HepG2 (cell line): ENCODE measurements around the gene PAK1IP1. TPM values are rescaled to one million over a fixed set of nuclear protein-coding genes. Genes with fewer than 3 reads are reported as not detected.

Experiments used
- ADNP ChIP-seq: sonication (generic); formaldehyde crosslinking; IDR thresholded peaks from 2 replicates; pipeline ENCODE4 v1.4.0; 2020; ENCODE audit warnings: missing genetic modification reagents
- ELF1 ChIP-seq: sonication (generic); formaldehyde crosslinking; IDR thresholded peaks from 2 replicates; pipeline ENCODE4 v1.4.0; 2020; ENCODE audit warnings: missing genetic modification reagents
- EP300 ChIP-seq, 3 experiments: sonication (generic) in 1 of 3; formaldehyde crosslinking in 1 of 3; IDR thresholded peaks; 2 replicates each; pipeline versions ENCODE4 v1.5.1 to v1.6.1; 2011 to 2020; ENCODE audit warnings: low read depth in 2 of 3, low read length in 2 of 3, borderline replicate concordance in 1 of 3, improper control_type of control experiment in 1 of 3, mild to moderate bottlenecking in 1 of 3, missing genetic modification reagents in 1 of 3, moderate library complexity in 1 of 3
- ETV6 ChIP-seq: sonication (generic); formaldehyde crosslinking; conservative IDR thresholded peaks from 2 replicates; pipeline ENCODE4 v1.4.0; 2020; ENCODE audit warnings: missing genetic modification reagents
- HNRNPH1 ChIP-seq: fragments of 200-400 bp; formaldehyde crosslinking; optimal IDR thresholded peaks from 2 replicates; pipeline ENCODE3; 2017; ENCODE audit warnings: mild to moderate bottlenecking, low read depth, low read length
- HOXD1 ChIP-seq: sonication (generic); formaldehyde crosslinking; IDR thresholded peaks from 2 replicates; pipeline ENCODE4 v1.5.0; 2020; ENCODE audit warnings: missing genetic modification reagents
- MIXL1 ChIP-seq: IDR thresholded peaks from 2 replicates; pipeline ENCODE4 v1.6.1; 2016
- SRSF4 ChIP-seq: fragments of 200-400 bp; formaldehyde crosslinking; IDR thresholded peaks from one replicate; pipeline ENCODE4 v1.6.1; 2018; ENCODE audit warnings: mild to moderate bottlenecking, low read depth, low read length, moderate library complexity; ENCODE audit not compliant: poor library complexity, severe bottlenecking
- ZNF296 ChIP-seq: sonication (generic); formaldehyde crosslinking; conservative IDR thresholded peaks from 2 replicates; pipeline ENCODE4 v1.5.0; 2020; ENCODE audit warnings: mild to moderate bottlenecking, missing genetic modification reagents
- ZNF496 ChIP-seq: sonication (generic); formaldehyde crosslinking; IDR thresholded peaks from 2 replicates; pipeline ENCODE4 v1.8.1; 2023; ENCODE audit warnings: mild to moderate bottlenecking, moderate library complexity, missing genetic modification reagents; ENCODE audit not compliant: insufficient replicate concordance
- ZNF562 ChIP-seq: sonication (generic); formaldehyde crosslinking; IDR thresholded peaks from 2 replicates; pipeline ENCODE4 v1.8.0; 2022; ENCODE audit warnings: missing genetic modification reagents, borderline replicate concordance
- ZNF703 ChIP-seq: sonication (generic); formaldehyde crosslinking; IDR thresholded peaks from 2 replicates; pipeline ENCODE4 v1.5.1; 2020; ENCODE audit warnings: missing genetic modification reagents, mild to moderate bottlenecking, moderate library complexity, borderline replicate concordance
- polyA plus RNA-seq, 8 experiments: library from polyadenylated mRNA; depleted of rRNA in 3 of 8; stranded (reverse) in 7 of 8; unstranded in 1 of 8; fragments of >200 nt; fragmentation: Illumina TruSeq in 4 of 8; extraction: Trizol in 4 of 8; gene quantifications; 2 replicates each; pipeline versions ENCODE4 v1.2.1 to v1.2.3, GENCODE V29; 2011 to 2016; ENCODE audit warnings: low read depth in 4 of 8, missing spikeins in 1 of 8, mixed read lengths in 1 of 8; ENCODE audit not compliant: insufficient read depth in 1 of 8
- total RNA-seq, 5 experiments: library from RNA; depleted of rRNA; stranded (reverse); fragments of >200 nt; fragmentation: Illumina TruSeq; extraction: Trizol; gene quantifications; 2 replicates each; pipeline ENCODE4 v1.2.3, GENCODE V29; 2016; ENCODE audit warnings: low read depth in 1 of 5
- TF ChIP-seq, protein P1 (sequence below), 2 experiments: sonication (generic) in 1 of 2; formaldehyde crosslinking in 1 of 2; IDR thresholded peaks; 2 replicates each; pipeline versions ENCODE4 v1.5.1 to v1.6.1; 2011 to 2020; ENCODE audit warnings: borderline replicate concordance in 1 of 2, low read depth in 1 of 2, low read length in 1 of 2, mild to moderate bottlenecking in 1 of 2, missing genetic modification reagents in 1 of 2, moderate library complexity in 1 of 2
- TF ChIP-seq, protein P2 (sequence below): sonication (generic); formaldehyde crosslinking; IDR thresholded peaks from 2 replicates; pipeline ENCODE4 v1.4.0; 2020; ENCODE audit warnings: missing genetic modification reagents
- TF ChIP-seq, protein P3 (sequence below): sonication (generic); formaldehyde crosslinking; IDR thresholded peaks from 2 replicates; pipeline ENCODE4 v1.8.0; 2022; ENCODE audit warnings: low read depth, missing genetic modification reagents
- TF ChIP-seq, protein P4 (sequence below): sonication (generic); formaldehyde crosslinking; IDR thresholded peaks from 2 replicates; pipeline ENCODE4 v1.5.0; 2020; ENCODE audit warnings: mild to moderate bottlenecking, missing genetic modification reagents, borderline replicate concordance
- TF ChIP-seq, protein P5 (sequence below): sonication (generic); formaldehyde crosslinking; IDR thresholded peaks from 2 replicates; pipeline ENCODE4 v1.4.0; 2020; ENCODE audit warnings: mild to moderate bottlenecking, missing genetic modification reagents

PAK1IP1 gene
- total and polyA plus RNA-seq, 2 of the 13 experiments (the other 11 are each of a cell fraction or from before 2014, with no cell fraction given) = 23.4 to 66.2 TPM

DNA sequence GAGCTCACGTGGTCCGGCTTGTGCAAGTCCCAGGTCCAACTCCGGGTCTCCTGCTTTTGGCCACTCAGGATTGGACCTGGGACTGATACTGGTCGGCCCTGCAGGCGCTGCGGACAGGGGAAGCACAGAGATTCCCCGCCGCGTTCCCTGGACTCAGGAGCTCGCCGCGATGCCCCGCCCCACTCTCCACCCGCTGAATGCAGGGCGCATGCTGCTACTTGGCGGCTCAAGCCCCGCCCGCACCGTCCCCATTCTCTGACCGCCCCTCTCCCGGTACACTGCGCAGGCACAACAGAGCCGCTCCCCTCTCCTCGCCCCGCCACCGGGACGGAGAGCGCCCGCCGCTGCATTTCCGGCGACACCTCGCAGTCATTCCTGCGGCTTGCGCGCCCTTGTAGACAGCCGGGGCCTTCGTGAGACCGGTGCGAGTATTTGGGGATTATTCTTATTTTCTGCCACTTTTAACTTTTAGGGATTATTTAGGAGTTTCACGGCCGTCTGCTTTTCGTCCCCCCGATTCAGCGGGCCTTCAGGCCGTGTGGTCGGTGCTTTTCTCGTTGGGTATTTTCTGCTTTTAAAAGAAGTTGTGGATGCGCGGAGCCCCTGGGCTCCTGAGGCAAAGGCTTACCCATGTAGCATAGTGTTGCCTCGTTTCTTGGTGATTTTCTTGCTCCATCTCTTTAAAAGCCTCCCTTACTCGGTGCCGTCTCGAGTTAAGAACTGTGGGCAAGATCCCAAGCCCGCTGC lies 28.2 kb downstream of the PAK1IP1 start, which contains the start of gene TMEM14C (continued):
- TF ChIP-seq, protein P1, sequence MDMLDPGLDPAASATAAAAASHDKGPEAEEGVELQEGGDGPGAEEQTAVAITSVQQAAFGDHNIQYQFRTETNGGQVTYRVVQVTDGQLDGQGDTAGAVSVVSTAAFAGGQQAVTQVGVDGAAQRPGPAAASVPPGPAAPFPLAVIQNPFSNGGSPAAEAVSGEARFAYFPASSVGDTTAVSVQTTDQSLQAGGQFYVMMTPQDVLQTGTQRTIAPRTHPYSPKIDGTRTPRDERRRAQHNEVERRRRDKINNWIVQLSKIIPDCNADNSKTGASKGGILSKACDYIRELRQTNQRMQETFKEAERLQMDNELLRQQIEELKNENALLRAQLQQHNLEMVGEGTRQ (IDR thresholded peaks at IDR 0.05; ENCODE audit: low read depth, low read length) = peak; percentile 88
- TF ChIP-seq, protein P1 (CRISPR knock-in tag; IDR thresholded peaks at IDR 0.05; ENCODE audit: borderline replicate concordance) = peak; percentile 96
- TF ChIP-seq, protein P2, sequence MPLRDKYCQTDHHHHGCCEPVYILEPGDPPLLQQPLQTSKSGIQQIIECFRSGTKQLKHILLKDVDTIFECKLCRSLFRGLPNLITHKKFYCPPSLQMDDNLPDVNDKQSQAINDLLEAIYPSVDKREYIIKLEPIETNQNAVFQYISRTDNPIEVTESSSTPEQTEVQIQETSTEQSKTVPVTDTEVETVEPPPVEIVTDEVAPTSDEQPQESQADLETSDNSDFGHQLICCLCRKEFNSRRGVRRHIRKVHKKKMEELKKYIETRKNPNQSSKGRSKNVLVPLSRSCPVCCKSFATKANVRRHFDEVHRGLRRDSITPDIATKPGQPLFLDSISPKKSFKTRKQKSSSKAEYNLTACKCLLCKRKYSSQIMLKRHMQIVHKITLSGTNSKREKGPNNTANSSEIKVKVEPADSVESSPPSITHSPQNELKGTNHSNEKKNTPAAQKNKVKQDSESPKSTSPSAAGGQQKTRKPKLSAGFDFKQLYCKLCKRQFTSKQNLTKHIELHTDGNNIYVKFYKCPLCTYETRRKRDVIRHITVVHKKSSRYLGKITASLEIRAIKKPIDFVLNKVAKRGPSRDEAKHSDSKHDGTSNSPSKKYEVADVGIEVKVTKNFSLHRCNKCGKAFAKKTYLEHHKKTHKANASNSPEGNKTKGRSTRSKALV (CRISPR knock-in tag) = peak; percentile 80; the same call in 1 of the 2 replicates
- no peak; the same call in 1 of the 2 replicates for TF ChIP-seq ZNF703 (CRISPR knock-in tag)
- no peak for TF ChIP-seq ADNP (CRISPR knock-in tag)
- peak; percentile 67; the same call in 1 of the 2 replicates for TF ChIP-seq MIXL1
- TF ChIP-seq HNRNPH1 = no peak
- TF ChIP-seq, protein P3, sequence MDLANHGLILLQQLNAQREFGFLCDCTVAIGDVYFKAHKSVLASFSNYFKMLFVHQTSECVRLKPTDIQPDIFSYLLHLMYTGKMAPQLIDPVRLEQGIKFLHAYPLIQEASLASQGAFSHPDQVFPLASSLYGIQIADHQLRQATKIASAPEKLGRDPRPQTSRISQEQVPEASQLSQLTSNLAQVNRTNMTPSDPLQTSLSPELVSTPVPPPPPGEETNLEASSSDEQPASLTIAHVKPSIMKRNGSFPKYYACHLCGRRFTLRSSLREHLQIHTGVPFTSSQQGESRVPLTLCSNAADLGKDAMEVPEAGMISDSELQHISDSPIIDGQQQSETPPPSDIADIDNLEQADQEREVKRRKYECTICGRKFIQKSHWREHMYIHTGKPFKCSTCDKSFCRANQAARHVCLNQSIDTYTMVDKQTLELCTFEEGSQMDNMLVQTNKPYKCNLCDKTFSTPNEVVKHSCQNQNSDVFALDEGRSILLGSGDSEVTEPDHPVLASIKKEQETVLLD (CRISPR knock-in tag) = peak; percentile 100
- TF ChIP-seq, protein P4, sequence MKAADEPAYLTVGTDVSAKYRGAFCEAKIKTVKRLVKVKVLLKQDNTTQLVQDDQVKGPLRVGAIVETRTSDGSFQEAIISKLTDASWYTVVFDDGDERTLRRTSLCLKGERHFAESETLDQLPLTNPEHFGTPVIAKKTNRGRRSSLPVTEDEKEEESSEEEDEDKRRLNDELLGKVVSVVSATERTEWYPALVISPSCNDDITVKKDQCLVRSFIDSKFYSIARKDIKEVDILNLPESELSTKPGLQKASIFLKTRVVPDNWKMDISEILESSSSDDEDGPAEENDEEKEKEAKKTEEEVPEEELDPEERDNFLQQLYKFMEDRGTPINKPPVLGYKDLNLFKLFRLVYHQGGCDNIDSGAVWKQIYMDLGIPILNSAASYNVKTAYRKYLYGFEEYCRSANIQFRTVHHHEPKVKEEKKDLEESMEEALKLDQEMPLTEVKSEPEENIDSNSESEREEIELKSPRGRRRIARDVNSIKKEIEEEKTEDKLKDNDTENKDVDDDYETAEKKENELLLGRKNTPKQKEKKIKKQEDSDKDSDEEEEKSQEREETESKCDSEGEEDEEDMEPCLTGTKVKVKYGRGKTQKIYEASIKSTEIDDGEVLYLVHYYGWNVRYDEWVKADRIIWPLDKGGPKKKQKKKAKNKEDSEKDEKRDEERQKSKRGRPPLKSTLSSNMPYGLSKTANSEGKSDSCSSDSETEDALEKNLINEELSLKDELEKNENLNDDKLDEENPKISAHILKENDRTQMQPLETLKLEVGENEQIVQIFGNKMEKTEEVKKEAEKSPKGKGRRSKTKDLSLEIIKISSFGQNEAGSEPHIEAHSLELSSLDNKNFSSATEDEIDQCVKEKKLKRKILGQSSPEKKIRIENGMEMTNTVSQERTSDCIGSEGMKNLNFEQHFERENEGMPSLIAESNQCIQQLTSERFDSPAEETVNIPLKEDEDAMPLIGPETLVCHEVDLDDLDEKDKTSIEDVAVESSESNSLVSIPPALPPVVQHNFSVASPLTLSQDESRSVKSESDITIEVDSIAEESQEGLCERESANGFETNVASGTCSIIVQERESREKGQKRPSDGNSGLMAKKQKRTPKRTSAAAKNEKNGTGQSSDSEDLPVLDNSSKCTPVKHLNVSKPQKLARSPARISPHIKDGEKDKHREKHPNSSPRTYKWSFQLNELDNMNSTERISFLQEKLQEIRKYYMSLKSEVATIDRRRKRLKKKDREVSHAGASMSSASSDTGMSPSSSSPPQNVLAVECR = peak; percentile 98
- peak; percentile 23; the same call in 1 of the 2 replicates for TF ChIP-seq HOXD1 (CRISPR knock-in tag)
- TF ChIP-seq ZNF296 (CRISPR knock-in tag) = no peak
- no peak for TF ChIP-seq SRSF4
- no peak for TF ChIP-seq ZNF562 (CRISPR knock-in tag)
- TF ChIP-seq ZNF496 = no peak
- TF ChIP-seq EP300 (IDR thresholded peaks at IDR 0.05; ENCODE audit: low read depth in 2 of 2, low read length in 2 of 2) = peak in 1 of 2 experiments; percentile 58; a peak in 2 of 4 replicates
- peak; percentile 14; the same call in 1 of the 2 replicates for TF ChIP-seq EP300 (CRISPR knock-in tag; IDR thresholded peaks at IDR 0.05; ENCODE audit: borderline replicate concordance)
- TF ChIP-seq, protein P5, sequence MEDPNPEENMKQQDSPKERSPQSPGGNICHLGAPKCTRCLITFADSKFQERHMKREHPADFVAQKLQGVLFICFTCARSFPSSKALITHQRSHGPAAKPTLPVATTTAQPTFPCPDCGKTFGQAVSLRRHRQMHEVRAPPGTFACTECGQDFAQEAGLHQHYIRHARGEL = no peak
- TF ChIP-seq ETV6 (CRISPR knock-in tag) = peak; percentile 60; the same call in 1 of the 2 replicates
- peak; percentile 85 for TF ChIP-seq ELF1
